C4-2B (cell line): ENCODE data around the gene SPRED3.

Source experiments
- ZFX ChIP-seq: fragments of 450-650 bp; IDR thresholded peaks from 2 replicates; pipeline ENCODE4 v1.6.1; 2017
- TF ChIP-seq, protein P1 (sequence below): fragments of 450-650 bp; conservative IDR thresholded peaks from 2 replicates; pipeline ENCODE4 v1.5.1; 2017; ENCODE audit warnings: mild to moderate bottlenecking

DNA sequence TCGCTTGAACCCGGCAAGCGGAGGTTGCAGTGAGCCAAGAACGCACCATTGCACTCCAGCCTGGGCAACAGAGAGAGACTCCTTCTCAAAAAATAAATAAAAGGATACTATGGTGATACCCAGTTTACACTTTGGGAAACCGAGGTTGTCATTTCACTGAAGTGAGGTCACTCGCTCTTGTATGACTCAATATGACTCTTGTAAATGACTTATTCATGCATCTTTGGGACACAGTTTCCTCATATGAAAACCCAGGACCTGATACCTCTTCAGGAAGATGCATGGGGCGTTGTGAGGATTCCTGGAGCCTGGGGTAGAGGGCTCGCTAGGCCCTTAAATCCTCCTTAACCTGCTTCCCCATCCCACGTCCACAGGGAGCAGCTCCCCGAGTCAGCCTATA lies 9.6 kb upstream of the SPRED3 start:
- TF ChIP-seq, protein P1, sequence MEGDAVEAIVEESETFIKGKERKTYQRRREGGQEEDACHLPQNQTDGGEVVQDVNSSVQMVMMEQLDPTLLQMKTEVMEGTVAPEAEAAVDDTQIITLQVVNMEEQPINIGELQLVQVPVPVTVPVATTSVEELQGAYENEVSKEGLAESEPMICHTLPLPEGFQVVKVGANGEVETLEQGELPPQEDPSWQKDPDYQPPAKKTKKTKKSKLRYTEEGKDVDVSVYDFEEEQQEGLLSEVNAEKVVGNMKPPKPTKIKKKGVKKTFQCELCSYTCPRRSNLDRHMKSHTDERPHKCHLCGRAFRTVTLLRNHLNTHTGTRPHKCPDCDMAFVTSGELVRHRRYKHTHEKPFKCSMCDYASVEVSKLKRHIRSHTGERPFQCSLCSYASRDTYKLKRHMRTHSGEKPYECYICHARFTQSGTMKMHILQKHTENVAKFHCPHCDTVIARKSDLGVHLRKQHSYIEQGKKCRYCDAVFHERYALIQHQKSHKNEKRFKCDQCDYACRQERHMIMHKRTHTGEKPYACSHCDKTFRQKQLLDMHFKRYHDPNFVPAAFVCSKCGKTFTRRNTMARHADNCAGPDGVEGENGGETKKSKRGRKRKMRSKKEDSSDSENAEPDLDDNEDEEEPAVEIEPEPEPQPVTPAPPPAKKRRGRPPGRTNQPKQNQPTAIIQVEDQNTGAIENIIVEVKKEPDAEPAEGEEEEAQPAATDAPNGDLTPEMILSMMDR, result no peak
- TF ChIP-seq ZFX, result no peak
